ENCODE measurements around the gene EPS8L2. TPM values are rescaled to one million over a fixed set of nuclear protein-coding genes. Genes with fewer than 3 reads are reported as not detected.
A peak's percentile ranks its signal among the peaks of the same experiment; 100 is the strongest.

The EPS8L2 gene
- total and polyA plus RNA-seq, 9 of the 15 experiments (the other 6 are each of a cell fraction or from before 2014, with no cell fraction given) = 0.75 to 17.0 (median 3.7) TPM

- TF ChIP-seq ZNF830 (CRISPR knock-in tag; IDR thresholded peaks at IDR 0.05) = peak; percentile 93; the same call in 1 of the 2 replicates
- no peak for TF ChIP-seq BRD9 (IDR thresholded peaks at IDR 0.05; ENCODE audit: low read depth, partially characterized antibody)
- 0 out of 2 replicates have a peak, but pooled peaks have one; percentile 38 for TF ChIP-seq PML (IDR thresholded peaks at IDR 0.05; ENCODE audit: low read length)
- TF ChIP-seq ZNF384 (IDR thresholded peaks at IDR 0.05; ENCODE audit: low read depth, low read length) = peak; percentile 70
- no peak for TF ChIP-seq ARNT (IDR thresholded peaks at IDR 0.05)
- no peak for TF ChIP-seq ZNF184 (CRISPR knock-in tag; IDR thresholded peaks at IDR 0.05)
- no peak for TF ChIP-seq BDP1 (IDR thresholded peaks at IDR 0.05; ENCODE audit: insufficient read depth, insufficient read length)
- no peak for TF ChIP-seq ZNF280A (IDR thresholded peaks at IDR 0.05; ENCODE audit: low read depth, partially characterized antibody)
- no peak for TF ChIP-seq ZEB2 (IDR thresholded peaks at IDR 0.05)
- TF ChIP-seq ZMIZ1 (IDR thresholded peaks at IDR 0.05; ENCODE audit: low read depth in 2 of 2, low read length in 2 of 2) = peak in 1 of 2 experiments; percentile 37; a peak in 2 of 4 replicates
- TF ChIP-seq REST (IDR thresholded peaks at IDR 0.05; ENCODE audit: borderline replicate concordance) = peak; percentile 23; the same call in 1 of the 2 replicates
- no peak for TF ChIP-seq REST (CRISPR knock-in tag; IDR thresholded peaks at IDR 0.05; ENCODE audit: low read depth)
- TF ChIP-seq NFYB (IDR thresholded peaks at IDR 0.05; ENCODE audit: extremely low read depth, insufficient read length) = no peak
- TF ChIP-seq RCOR1 (IDR thresholded peaks at IDR 0.05; ENCODE audit: borderline replicate concordance in 1 of 2, low read depth in 2 of 2, low read length in 2 of 2) = no peak
- TF ChIP-seq SMAD4 (CRISPR knock-in tag; conservative IDR thresholded peaks at IDR 0.05) = no peak
Observed at GRCh38 chr11:765025-765801, 59.2 kb downstream of the EPS8L2 start (continued).
